Measurements from ENCODE around the gene PDXDC1. TPM values are rescaled to one million over a fixed set of nuclear protein-coding genes. Genes with fewer than 3 reads are reported as not detected.
"Not testable (repeated sequence)": the region's sequence is repeated elsewhere in the genome, so short reads cannot be mapped to it uniquely, and the experiment has no call there.

The PDXDC1 gene
- total and polyA plus RNA-seq, 4 experiments from 2014 or later, result 11.1 to 86.7 (median 60.6) TPM

DNA sequence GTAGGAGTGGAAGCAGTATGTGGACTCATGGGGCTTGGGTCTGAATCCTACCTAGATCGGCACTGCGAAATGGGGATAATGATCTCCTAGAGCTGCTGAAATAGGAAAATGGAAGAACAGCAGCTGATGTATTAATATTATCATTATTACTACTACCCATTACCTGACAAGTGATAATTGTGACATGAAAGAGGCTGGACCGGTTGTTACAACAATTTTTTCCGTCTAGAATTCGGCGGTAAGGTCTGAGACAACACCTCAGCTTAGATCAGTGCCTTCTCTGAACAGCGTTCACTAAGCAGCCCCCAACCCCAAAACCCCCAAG is 533 bp upstream of the PDXDC1 start:
- POLR2A ChIA-PET (ENCODE audit: partially characterized antibody), result interaction anchor here (1.0 to 2.0 kb wide), 3 partner anchors 40 to 675 kb away, joined by 3 to 14 read pairs (median 3); no protein-coding TSS in a partner anchor
- H3K36me3 Mint-ChIP-seq; H3K27me3 ChIP-seq (ENCODE audit: insufficient read depth, low read length); H3K9me3 Mint-ChIP-seq; CTCF ChIA-PET (ENCODE audit: partially characterized antibody); H3K27me3 Mint-ChIP-seq; H3K9me3 ChIP-seq (ENCODE audit: control insufficient read depth in 1 of 2, low read length in 2 of 2); H3K36me3 ChIP-seq (ENCODE audit: insufficient read depth, low read length); DNase-seq: not testable (repeated sequence)
- peak overlapping the region; percentile 52 to 63 for H3K4me3 ChIP-seq (ENCODE audit: low read length in 2 of 2)
- peak overlapping the region; percentile 90 to 98 (median 93) for H3K4me3 Mint-ChIP-seq
- intact Hi-C loops (cut with micrococcal nuclease), result loop anchor here (5.0 kb wide), 1 partner anchor 48 kb away; no protein-coding TSS in a partner anchor
- H3K4me1 ChIP-seq (ENCODE audit: insufficient read depth, low read length), result peaks cover 17% of the 10 kb centered on the region
- H3K27ac ChIP-seq (ENCODE audit: low read depth, low read length), result peak overlapping the region; percentile 85
- peaks cover 13 to 32% (median 17%) of the 10 kb centered on the region in 4 donors for H3K4me1 Mint-ChIP-seq
- peak overlapping the region; percentile 88 to 98 (median 96) for H3K27ac Mint-ChIP-seq

GRCh38 chr16:14975418-14976194 is 780 bp downstream of the PDXDC1 start:
- Histone ChIP-seq H3K4me3 (ENCODE audit: low read length in 2 of 2) (peak overlapping the region; percentile 63 to 65), H3K4me1 (ENCODE audit: insufficient read depth, low read length) (peaks cover 17% of the 10 kb centered on the region), H3K27ac (ENCODE audit: low read depth, low read length) (peak overlapping the region; percentile 85)
- H3K9me3 Mint-ChIP-seq; H3K36me3 ChIP-seq (ENCODE audit: insufficient read depth, low read length); H3K9me3 ChIP-seq (ENCODE audit: control insufficient read depth in 1 of 2, low read length in 2 of 2); intact Hi-C loops (cut with micrococcal nuclease); CTCF ChIA-PET (ENCODE audit: partially characterized antibody); H3K36me3 Mint-ChIP-seq; H3K27me3 Mint-ChIP-seq; H3K27me3 ChIP-seq (ENCODE audit: insufficient read depth, low read length): not testable (repeated sequence)
- H3K4me3 Mint-ChIP-seq, result peak overlapping the region; percentile 90 to 96 (median 93)
- DNase-seq, result peak; percentile 70 to 75 (median 72)
- H3K27ac Mint-ChIP-seq, result peak overlapping the region; percentile 74 to 97 (median 94)
- POLR2A ChIA-PET (ENCODE audit: partially characterized antibody), result interaction anchor here (0.6 to 2.0 kb wide), 8 partner anchors 13 to 674 kb away, joined by 3 to 14 read pairs (median 3); partner anchors contain the start of gene NTAN1
- H3K4me1 Mint-ChIP-seq, result peaks cover 15 to 41% (median 24%) of the 10 kb centered on the region in 4 donors

DNA sequence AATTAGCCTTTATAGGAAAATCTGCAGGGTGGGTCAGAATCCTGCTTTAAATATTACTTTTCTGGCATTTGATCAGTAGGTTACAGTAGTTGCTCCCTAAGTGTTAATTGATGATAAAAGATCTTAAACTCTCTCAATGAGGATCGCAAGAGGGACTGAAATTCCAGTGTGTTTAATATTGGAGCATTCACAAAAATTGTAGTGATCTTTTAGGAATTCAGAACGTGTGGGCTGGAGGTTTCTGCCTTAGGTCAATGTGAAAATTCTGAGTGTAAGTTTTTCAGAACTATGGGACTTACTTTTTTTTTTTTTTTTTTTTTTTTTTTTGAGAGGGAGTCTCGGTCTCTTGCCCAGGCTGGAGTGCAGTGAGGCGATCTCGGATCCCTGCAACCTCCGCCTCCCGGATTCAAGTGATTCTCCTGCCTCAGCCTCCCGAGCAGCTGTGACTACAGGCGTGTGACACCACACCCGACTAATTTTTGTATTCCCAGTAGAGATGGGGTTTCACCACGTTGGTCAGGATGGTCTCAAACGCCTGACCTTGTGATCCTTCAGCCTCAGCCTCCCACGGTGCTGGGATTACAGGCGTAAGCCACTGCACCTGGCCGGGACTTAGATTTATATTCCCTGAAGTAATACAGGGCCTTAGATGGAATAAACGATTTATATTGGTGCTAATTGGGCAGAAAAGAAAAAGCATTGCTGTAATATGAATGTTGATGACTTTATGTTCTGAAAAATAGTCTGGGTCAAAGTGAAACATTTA is 2.3 kb downstream of the PDXDC1 start:
- CTCF ChIA-PET (ENCODE audit: partially characterized antibody); H3K4me3 ChIP-seq (ENCODE audit: low read length in 2 of 2); DNase-seq; intact Hi-C loops (cut with micrococcal nuclease); POLR2A ChIA-PET (ENCODE audit: partially characterized antibody); H3K27ac ChIP-seq (ENCODE audit: low read depth, low read length); H3K27me3 ChIP-seq (ENCODE audit: insufficient read depth, low read length); H3K9me3 Mint-ChIP-seq; H3K9me3 ChIP-seq (ENCODE audit: control insufficient read depth in 1 of 2, low read length in 2 of 2); H3K27me3 Mint-ChIP-seq; H3K36me3 ChIP-seq (ENCODE audit: insufficient read depth, low read length); H3K36me3 Mint-ChIP-seq: not testable (repeated sequence)
- peaks cover 17% of the 10 kb centered on the region for H3K4me1 ChIP-seq (ENCODE audit: insufficient read depth, low read length)
- peaks cover 18 to 54% (median 32%) of the 10 kb centered on the region in 4 donors for H3K4me1 Mint-ChIP-seq
- peak overlapping the region in 5 of 7 donors; percentile 30 to 92 (median 73) for H3K27ac Mint-ChIP-seq
- peak overlapping the region in 5 of 8 donors; percentile 43 to 92 (median 63) for H3K4me3 Mint-ChIP-seq

- H3K4me3 Mint-ChIP-seq; H3K27me3 ChIP-seq (ENCODE audit: insufficient read depth, low read length); intact Hi-C loops (cut with micrococcal nuclease); H3K4me3 ChIP-seq (ENCODE audit: low read length in 2 of 2); H3K9me3 Mint-ChIP-seq; H3K27ac Mint-ChIP-seq; H3K27me3 Mint-ChIP-seq; DNase-seq; POLR2A ChIA-PET (ENCODE audit: partially characterized antibody); CTCF ChIA-PET (ENCODE audit: partially characterized antibody); H3K9me3 ChIP-seq (ENCODE audit: control insufficient read depth in 1 of 2, low read length in 2 of 2); H3K36me3 Mint-ChIP-seq; H3K27ac ChIP-seq (ENCODE audit: low read depth, low read length); H3K36me3 ChIP-seq (ENCODE audit: insufficient read depth, low read length): not testable (repeated sequence)
- peaks cover 19 to 57% (median 33%) of the 10 kb centered on the region in 4 donors for H3K4me1 Mint-ChIP-seq
- H3K4me1 ChIP-seq (ENCODE audit: insufficient read depth, low read length), result peaks cover 17% of the 10 kb centered on the region
Observed at GRCh38 chr16:14978281-14978680, 3.5 kb downstream of the PDXDC1 start.

DNA sequence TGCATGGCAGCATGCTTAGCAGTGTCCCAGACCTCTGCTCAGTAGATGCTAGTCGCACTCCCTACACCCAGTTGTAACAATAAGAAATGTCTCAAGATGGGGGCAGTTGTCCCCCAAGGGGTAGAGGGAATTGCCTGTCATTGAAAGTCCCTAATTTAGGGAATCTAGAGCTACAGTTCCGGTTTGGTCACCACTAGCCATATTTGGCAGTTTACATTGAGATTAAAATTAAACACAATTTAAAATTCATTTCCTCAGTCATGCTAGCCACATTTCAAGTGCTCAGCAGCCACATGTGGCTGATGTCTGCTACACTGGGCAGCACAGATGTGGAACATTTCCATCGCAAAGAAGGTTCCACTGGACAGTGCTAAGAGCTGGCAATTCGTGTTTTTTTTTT is 4.1 kb downstream of the PDXDC1 start:
- peaks cover 17% of the 10 kb centered on the region for H3K4me1 ChIP-seq (ENCODE audit: insufficient read depth, low read length)
- CTCF ChIA-PET (ENCODE audit: partially characterized antibody); H3K9me3 Mint-ChIP-seq; intact Hi-C loops (cut with micrococcal nuclease); H3K4me3 ChIP-seq (ENCODE audit: low read length in 2 of 2); H3K27me3 Mint-ChIP-seq; DNase-seq; H3K9me3 ChIP-seq (ENCODE audit: control insufficient read depth in 1 of 2, low read length in 2 of 2); H3K36me3 ChIP-seq (ENCODE audit: insufficient read depth, low read length); H3K4me3 Mint-ChIP-seq; POLR2A ChIA-PET (ENCODE audit: partially characterized antibody); H3K27ac ChIP-seq (ENCODE audit: low read depth, low read length); H3K36me3 Mint-ChIP-seq; H3K27me3 ChIP-seq (ENCODE audit: insufficient read depth, low read length): not testable (repeated sequence)
- Mint-ChIP-seq H3K4me1 (peaks cover 19 to 57% (median 34%) of the 10 kb centered on the region in 4 donors), H3K27ac (peak overlapping the region in 2 of 7 donors; percentile 3 to 38)

DNA sequence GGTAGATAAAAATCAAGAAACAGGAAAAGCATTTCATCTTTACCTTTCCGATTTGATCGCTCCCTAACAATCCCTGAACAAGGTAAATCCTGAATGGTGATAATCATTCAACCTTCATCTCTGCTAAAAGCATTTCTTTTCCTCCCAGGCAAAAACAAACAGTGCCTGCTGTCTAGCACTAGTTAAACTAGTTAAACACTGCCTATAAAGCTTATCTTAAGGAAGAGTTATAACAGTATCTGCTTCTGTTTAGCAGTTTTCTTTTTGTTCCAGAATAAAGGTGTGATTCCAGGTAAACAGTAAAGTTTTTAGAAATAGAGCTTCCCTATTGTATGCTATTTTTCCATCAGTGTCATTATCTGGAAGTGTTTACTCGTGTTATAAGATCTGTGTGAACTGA is 6.4 kb downstream of the PDXDC1 start:
- H3K9me3 Mint-ChIP-seq; H3K36me3 ChIP-seq (ENCODE audit: insufficient read depth, low read length); DNase-seq; CTCF ChIA-PET (ENCODE audit: partially characterized antibody); H3K27ac Mint-ChIP-seq; intact Hi-C loops (cut with micrococcal nuclease); H3K27ac ChIP-seq (ENCODE audit: low read depth, low read length); H3K27me3 ChIP-seq (ENCODE audit: insufficient read depth, low read length); H3K4me1 ChIP-seq (ENCODE audit: insufficient read depth, low read length); H3K27me3 Mint-ChIP-seq; POLR2A ChIA-PET (ENCODE audit: partially characterized antibody); H3K4me3 ChIP-seq (ENCODE audit: low read length in 2 of 2); H3K9me3 ChIP-seq (ENCODE audit: control insufficient read depth in 1 of 2, low read length in 2 of 2); H3K4me3 Mint-ChIP-seq: not testable (repeated sequence)
- peaks cover 10 to 12% of the 10 kb centered on the region in 2 donors for H3K36me3 Mint-ChIP-seq
- peaks cover 19 to 62% (median 30%) of the 10 kb centered on the region in 4 donors for H3K4me1 Mint-ChIP-seq

- H3K27me3 ChIP-seq (ENCODE audit: insufficient read depth, low read length); H3K9me3 Mint-ChIP-seq; H3K4me3 ChIP-seq (ENCODE audit: low read length in 2 of 2); H3K36me3 ChIP-seq (ENCODE audit: insufficient read depth, low read length); POLR2A ChIA-PET (ENCODE audit: partially characterized antibody); H3K27me3 Mint-ChIP-seq; H3K27ac ChIP-seq (ENCODE audit: low read depth, low read length); CTCF ChIA-PET (ENCODE audit: partially characterized antibody); intact Hi-C loops (cut with micrococcal nuclease); H3K4me1 ChIP-seq (ENCODE audit: insufficient read depth, low read length); DNase-seq; H3K9me3 ChIP-seq (ENCODE audit: control insufficient read depth in 1 of 2, low read length in 2 of 2); H3K4me3 Mint-ChIP-seq: not testable (repeated sequence)
- peaks cover 13 to 60% (median 21%) of the 10 kb centered on the region in 4 donors for H3K4me1 Mint-ChIP-seq
- H3K36me3 Mint-ChIP-seq, result peaks cover 15 to 18% of the 10 kb centered on the region in 2 donors
- peak overlapping the region in 3 of 7 donors; percentile 19 to 50 (median 46) for H3K27ac Mint-ChIP-seq
Observed at GRCh38 chr16:14982521-14982920, 7.7 kb downstream of the PDXDC1 start.

Data from CD4-positive, alpha-beta memory T cell (primary cell).